Measurements from ENCODE around the gene PPP1R7.

PPP1R7 gene

GRCh38 chr2:241157841-241158545 is 7.7 kb downstream of the PPP1R7 start:
- CTCF ChIA-PET: no interaction called here
- Histone ChIP-seq H3K9me3 (ENCODE audit: control insufficient read depth, insufficient read depth, low read depth, low read length) (no peaks in the 10 kb centered on the region), H3K36me3 (ENCODE audit: control insufficient read depth in 2 of 2, insufficient read depth in 1 of 2, low read length in 2 of 2) (peaks cover 4 to 80% of the 10 kb centered on the region in 2 experiments; a peak in 2 of 3 replicates), H3K27ac (ENCODE audit: extremely low read depth, low read depth, low read length) (no peak overlapping the region), H3K4me1 (ENCODE audit: control insufficient read depth, insufficient read depth, low read length) (no peaks in the 10 kb centered on the region), H3K4me3 (ENCODE audit: low read depth, low read length) (no peak overlapping the region)
- POLR2A ChIA-PET: no interaction called here
- no peak for TF ChIP-seq TCF7L2 (IDR thresholded peaks at IDR 0.05; ENCODE audit: borderline replicate concordance, low read depth, low read length)
- peak; percentile 62; the same call in 1 of the 2 replicates for TF ChIP-seq ZNF639 (tag by site-specific recombination; IDR thresholded peaks at IDR 0.05)
- TF ChIP-seq KLF17 (tag by site-specific recombination; IDR thresholded peaks at IDR 0.05): peak; percentile 78; the same call in 1 of the 2 replicates
- peak; percentile 76 for TF ChIP-seq KLF1 (tag by site-specific recombination; IDR thresholded peaks at IDR 0.05)
- no peak for TF ChIP-seq ZNF785 (tag by site-specific recombination; IDR thresholded peaks at IDR 0.05)
- 0 out of 2 replicates have a peak, but pooled peaks have one; percentile 14 for TF ChIP-seq ZNF629 (tag by site-specific recombination; IDR thresholded peaks at IDR 0.05)

GRCh38 chr2:241158546-241158900 is 8.3 kb downstream of the PPP1R7 start:
- Histone ChIP-seq H3K27ac (ENCODE audit: extremely low read depth, low read depth, low read length) (no peak overlapping the region), H3K9me3 (ENCODE audit: control insufficient read depth, insufficient read depth, low read depth, low read length) (no peaks in the 10 kb centered on the region), H3K36me3 (ENCODE audit: control insufficient read depth in 2 of 2, insufficient read depth in 1 of 2, low read length in 2 of 2) (peaks cover 6 to 80% of the 10 kb centered on the region in 2 experiments), H3K4me1 (ENCODE audit: control insufficient read depth, insufficient read depth, low read length) (no peaks in the 10 kb centered on the region), H3K4me3 (ENCODE audit: low read depth, low read length) (no peak overlapping the region)
- CTCF ChIA-PET: no interaction called here
- TF ChIP-seq ZNF121 (tag by site-specific recombination; IDR thresholded peaks at IDR 0.05): no peak
- no peak for TF ChIP-seq ZNF837 (tag by site-specific recombination; IDR thresholded peaks at IDR 0.05)
- TF ChIP-seq ZNF558 (tag by site-specific recombination; IDR thresholded peaks at IDR 0.05): no peak
- POLR2A ChIA-PET: no interaction called here

GRCh38 chr2:241159116-241159515 is 8.8 kb downstream of the PPP1R7 start:
- H3K36me3 ChIP-seq (ENCODE audit: control insufficient read depth in 2 of 2, insufficient read depth in 1 of 2, low read length in 2 of 2): peaks cover 10 to 83% of the 10 kb centered on the region in 2 experiments
- TF ChIP-seq INSM2 (tag by site-specific recombination; IDR thresholded peaks at IDR 0.05) (no peak), SP3 (tag by site-specific recombination; IDR thresholded peaks at IDR 0.05) (no peak), ZNF169 (tag by site-specific recombination; IDR thresholded peaks at IDR 0.05) (no peak), ZNF391 (tag by site-specific recombination; IDR thresholded peaks at IDR 0.05; ENCODE audit: borderline replicate concordance, low read depth) (no peak)
- no peak overlapping the region for H3K27ac ChIP-seq (ENCODE audit: extremely low read depth, low read depth, low read length)
- no peaks in the 10 kb centered on the region for H3K9me3 ChIP-seq (ENCODE audit: control insufficient read depth, insufficient read depth, low read depth, low read length)
- CTCF ChIA-PET: interaction anchor here (0.6 kb wide), 1 partner anchor 34 kb away, joined by 3 read pairs; no protein-coding TSS in a partner anchor
- POLR2A ChIA-PET: no interaction called here
- no peak overlapping the region for H3K4me3 ChIP-seq (ENCODE audit: low read depth, low read length)
- H3K4me1 ChIP-seq (ENCODE audit: control insufficient read depth, insufficient read depth, low read length): no peaks in the 10 kb centered on the region

GRCh38 chr2:241160318-241160717 is 10.1 kb downstream of the PPP1R7 start:
- Histone ChIP-seq H3K36me3 (ENCODE audit: control insufficient read depth in 2 of 2, insufficient read depth in 1 of 2, low read length in 2 of 2) (peaks cover 14 to 81% of the 10 kb centered on the region in 2 experiments), H3K4me3 (ENCODE audit: low read depth, low read length) (no peak overlapping the region), H3K27ac (ENCODE audit: extremely low read depth, low read depth, low read length) (no peak overlapping the region), H3K4me1 (ENCODE audit: control insufficient read depth, insufficient read depth, low read length) (no peaks in the 10 kb centered on the region), H3K9me3 (ENCODE audit: control insufficient read depth, insufficient read depth, low read depth, low read length) (no peaks in the 10 kb centered on the region)
- CTCF ChIA-PET: no interaction called here
- POLR2A ChIA-PET: no interaction called here
- TF ChIP-seq AEBP2 (tag by site-specific recombination; IDR thresholded peaks at IDR 0.05; ENCODE audit: borderline replicate concordance): no peak
- TF ChIP-seq ZSCAN4 (tag by site-specific recombination; IDR thresholded peaks at IDR 0.05): no peak
- TF ChIP-seq ZBTB17 (tag by site-specific recombination; IDR thresholded peaks at IDR 0.05): no peak
- no peak for TF ChIP-seq OSR2 (tag by site-specific recombination; IDR thresholded peaks at IDR 0.05)
- no peak for TF ChIP-seq ZNF266 (tag by site-specific recombination; IDR thresholded peaks at IDR 0.05; ENCODE audit: low read depth)
- TF ChIP-seq ZNF292 (tag by site-specific recombination; IDR thresholded peaks at IDR 0.05; ENCODE audit: borderline replicate concordance, low read depth): no peak
- TF ChIP-seq ZBTB20 (tag by site-specific recombination; IDR thresholded peaks at IDR 0.05): no peak
- TF ChIP-seq ZIC2 (tag by site-specific recombination; IDR thresholded peaks at IDR 0.05): no peak
- no peak for TF ChIP-seq KLF8 (tag by site-specific recombination; IDR thresholded peaks at IDR 0.05)
